RKO (cell line): ENCODE measurements around the gene CBFA2T3.
A peak's percentile ranks its signal among the peaks of the same experiment; 100 is the strongest.

Experiments used
- DNase-seq: peaks from one replicate; pipeline ENCODE4 v3.0.0-alpha.2; 2016; ENCODE audit warnings: low spot score

CBFA2T3 gene

GRCh38 chr16:88839026-88839529 is 137.9 kb downstream of the CBFA2T3 start:
- DNase-seq = no peak

DNA sequence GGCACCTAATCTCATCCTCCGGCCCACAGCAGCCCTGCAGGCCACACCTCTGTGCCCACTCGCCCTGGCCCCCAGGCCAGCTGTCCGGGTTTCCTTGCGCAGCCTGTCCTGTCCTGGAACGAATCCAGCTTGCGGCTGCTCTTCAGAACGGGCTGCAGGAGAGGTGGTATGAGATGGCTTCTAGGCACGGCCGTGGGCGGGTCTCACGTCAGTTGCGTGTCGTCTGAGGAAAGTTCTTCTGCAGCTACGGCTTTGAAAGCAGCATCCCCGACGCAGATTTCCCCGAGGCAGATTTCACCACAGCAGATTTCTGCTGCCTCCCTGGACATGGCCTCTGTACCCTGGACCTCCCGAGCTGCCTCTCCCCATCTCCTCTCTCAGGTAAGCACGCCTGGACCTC is 138.4 kb downstream of the CBFA2T3 start:
- no peak for DNase-seq

DNA sequence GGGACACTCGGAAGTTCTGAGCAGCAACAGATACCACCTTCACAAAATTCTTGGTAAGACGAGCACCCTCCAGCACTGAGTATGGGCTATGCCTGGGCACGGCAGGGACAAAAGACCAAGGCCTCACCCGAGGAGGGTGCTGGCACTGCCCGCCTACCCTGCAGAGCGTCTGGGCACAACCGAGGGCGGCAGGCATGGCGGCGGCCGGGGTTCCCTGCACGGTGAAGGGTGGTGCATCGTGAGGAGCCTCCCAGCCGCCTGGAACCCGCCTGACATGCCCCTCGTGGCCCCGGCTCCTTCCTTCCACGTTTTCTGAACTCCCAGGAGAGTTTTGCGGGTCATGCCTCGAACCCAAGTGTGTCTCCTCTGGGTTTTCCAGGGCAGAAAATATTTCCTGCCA is 139.2 kb downstream of the CBFA2T3 start:
- no peak for DNase-seq

DNA sequence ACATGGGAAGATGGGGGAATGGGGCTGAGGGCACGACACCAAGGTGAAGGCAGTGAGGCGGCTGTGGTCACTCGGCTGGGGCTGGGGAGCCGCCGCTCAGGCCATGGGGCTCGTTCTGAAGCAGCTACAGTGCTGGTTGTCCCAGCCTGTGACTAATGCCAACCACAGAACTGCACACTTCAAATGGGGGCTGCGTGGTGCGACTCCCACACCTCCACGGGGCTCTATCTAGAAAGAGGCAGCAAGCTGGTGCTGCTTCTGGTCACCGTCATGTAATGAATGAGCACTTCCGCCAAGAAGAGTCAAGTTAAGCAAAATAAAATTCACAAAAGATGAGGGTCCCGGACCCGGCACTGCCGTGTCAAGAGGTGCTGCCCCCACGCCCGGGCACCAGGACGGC is 140.2 kb downstream of the CBFA2T3 start:
- DNase-seq = no peak

GRCh38 chr16:88835818-88836217 is 141.2 kb downstream of the CBFA2T3 start:
- DNase-seq = no peak

GRCh38 chr16:88835383-88835782 is 141.6 kb downstream of the CBFA2T3 start:
- DNase-seq = no peak

- no peak for DNase-seq
Observed at GRCh38 chr16:88834670-88835069, 142.3 kb downstream of the CBFA2T3 start.

GRCh38 chr16:88833086-88833485 is 143.9 kb downstream of the CBFA2T3 start:
- no peak for DNase-seq

- peak; percentile 47 for DNase-seq
Observed at GRCh38 chr16:88831838-88832237, 145.2 kb downstream of the CBFA2T3 start.

GRCh38 chr16:88830783-88831182 is 146.2 kb downstream of the CBFA2T3 start:
- no peak for DNase-seq

- no peak for DNase-seq
Observed at GRCh38 chr16:88830258-88830657, 146.7 kb downstream of the CBFA2T3 start.

GRCh38 chr16:88828711-88829110 is 148.3 kb downstream of the CBFA2T3 start:
- no peak for DNase-seq

DNA sequence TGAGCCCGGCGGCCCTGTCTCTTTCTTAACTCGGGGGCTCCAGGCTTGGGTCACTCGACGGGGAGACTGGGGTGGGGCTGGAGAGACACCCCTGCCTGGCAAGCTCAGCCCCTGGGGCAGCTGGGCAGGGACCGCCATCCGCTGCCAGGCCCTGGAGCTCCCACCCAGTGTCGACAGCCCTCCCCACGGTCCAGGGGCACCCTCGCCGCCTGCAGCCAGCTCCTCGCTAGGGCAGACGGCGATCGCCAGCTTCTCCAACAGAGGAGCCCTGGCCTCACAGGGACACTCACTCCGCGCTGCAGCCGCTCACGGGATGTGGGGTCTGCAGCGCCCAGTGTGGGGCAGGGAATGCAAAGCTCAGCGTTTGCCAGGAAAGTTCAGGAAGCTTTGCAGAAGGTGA is 149.3 kb downstream of the CBFA2T3 start:
- DNase-seq = no peak

DNA sequence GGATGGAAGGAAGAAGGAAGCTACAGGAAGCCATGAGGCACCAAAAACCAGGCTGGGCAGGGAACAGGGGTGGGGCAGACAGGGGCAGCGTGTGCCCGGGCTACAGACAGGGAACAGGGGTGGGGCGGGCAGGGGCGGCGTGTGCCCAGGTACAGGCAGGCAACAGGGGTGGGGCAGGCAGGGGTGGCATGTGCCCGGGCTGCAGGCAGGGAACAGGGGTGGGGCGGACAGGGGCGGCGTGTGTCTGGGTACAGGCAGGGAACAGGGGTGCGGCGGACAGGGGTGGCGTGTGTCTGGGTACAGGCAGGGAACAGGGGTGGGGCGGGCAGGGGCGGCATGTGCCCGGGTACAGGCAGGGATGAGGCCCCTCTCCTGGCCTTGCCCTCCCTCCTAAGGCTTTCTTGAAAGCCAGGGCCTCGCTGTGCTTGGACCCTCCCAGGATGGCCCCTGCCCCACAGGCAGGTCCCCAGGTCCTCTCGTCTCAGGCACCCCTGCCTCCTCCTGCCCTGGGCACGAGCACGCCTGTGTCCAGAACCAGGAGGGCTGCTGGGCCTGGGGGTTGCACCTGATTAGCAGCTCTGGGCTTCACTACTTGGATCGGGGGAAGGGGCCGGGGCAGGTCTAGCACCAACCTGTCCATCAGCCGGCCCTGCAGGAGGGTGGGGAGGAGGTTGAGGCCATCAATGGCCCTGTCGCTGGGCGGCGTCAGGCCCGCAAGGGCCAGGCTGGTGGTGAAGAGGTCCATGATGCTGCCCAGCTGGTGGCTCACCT is 150.8 kb downstream of the CBFA2T3 start:
- no peak for DNase-seq

DNA sequence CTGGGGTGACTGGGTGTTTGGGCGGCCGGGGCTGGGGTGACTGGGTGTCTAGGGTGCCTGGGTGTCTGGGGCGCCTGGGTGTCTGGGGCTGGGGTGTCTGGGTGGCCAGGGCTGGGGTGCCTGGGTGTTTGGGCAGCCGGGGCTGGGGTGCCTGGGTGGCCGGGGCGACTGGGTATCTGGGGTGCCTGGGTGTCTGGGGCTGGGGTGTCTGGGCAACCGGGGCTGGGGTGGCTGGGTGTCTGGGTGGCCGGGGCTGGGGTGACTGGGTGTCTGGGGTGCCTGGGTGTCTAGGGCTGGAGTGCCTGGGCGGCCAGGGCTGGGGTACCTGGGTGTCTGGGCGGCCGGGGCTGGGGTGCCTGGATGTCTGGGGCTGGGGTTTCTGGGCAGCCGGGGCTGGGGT is 151.9 kb downstream of the CBFA2T3 start:
- no peak for DNase-seq
